GM11168 (cell line): Measurements from ENCODE around the gene METAP1D.
"Not testable (repeated sequence)": the region's sequence is repeated elsewhere in the genome, so short reads cannot be mapped to it uniquely, and the experiment has no call there.

ENCODE experiments used
- in situ Hi-C: fragments of 300-500 bp; cut with MboI; formaldehyde crosslinking; loops from one replicate; pipeline ENCODE4 v1.12.0; 2022; ENCODE audit warnings: low sequenced_read_pairs; ENCODE audit not compliant: unreplicated experiment

Gene METAP1D

GRCh38 chr2:172047566-172048507 is 48.1 kb downstream of the METAP1D start:
- in situ Hi-C loops = no loop called here

- in situ Hi-C loops = no loop called here
These were observed 49.1 kb downstream of the METAP1D start for GRCh38 chr2:172048508-172049503.

- in situ Hi-C loops = no loop called here
These were observed 49.9 kb downstream of the METAP1D start for GRCh38 chr2:172049567-172050120.

- in situ Hi-C loops = no loop called here
These were observed 50.8 kb downstream of the METAP1D start for GRCh38 chr2:172050479-172051125.

GRCh38 chr2:172052000-172052983 is 52.5 kb downstream of the METAP1D start:
- in situ Hi-C loops = no loop called here

- in situ Hi-C loops = no loop called here
These were observed 53.7 kb downstream of the METAP1D start for GRCh38 chr2:172053486-172053885.

- in situ Hi-C loops = no loop called here
These were observed 56.5 kb downstream of the METAP1D start for GRCh38 chr2:172056293-172056692.

GRCh38 chr2:172058660-172059059 is 58.9 kb downstream of the METAP1D start:
- in situ Hi-C loops = no loop called here

- in situ Hi-C loops = not testable (repeated sequence)
These were observed 60.4 kb downstream of the METAP1D start for GRCh38 chr2:172060118-172060517.

GRCh38 chr2:172062402-172063004 is 62.8 kb downstream of the METAP1D start:
- in situ Hi-C loops = no loop called here

- in situ Hi-C loops = no loop called here
These were observed 63.7 kb downstream of the METAP1D start for GRCh38 chr2:172063446-172063845.

- in situ Hi-C loops = no loop called here
These were observed 65.4 kb downstream of the METAP1D start for GRCh38 chr2:172065111-172065510.

- in situ Hi-C loops = no loop called here
These were observed 66.7 kb downstream of the METAP1D start for GRCh38 chr2:172066394-172066886.

GRCh38 chr2:172067905-172068304 is 68.2 kb downstream of the METAP1D start:
- in situ Hi-C loops = not testable (repeated sequence)

GRCh38 chr2:172070936-172071335 is 71.2 kb downstream of the METAP1D start:
- in situ Hi-C loops = no loop called here

- in situ Hi-C loops = no loop called here
These were observed 72.5 kb downstream of the METAP1D start for GRCh38 chr2:172072303-172072702.

GRCh38 chr2:172072706-172073105 is 73.0 kb downstream of the METAP1D start:
- in situ Hi-C loops = no loop called here

- in situ Hi-C loops = no loop called here
These were observed 73.8 kb downstream of the METAP1D start for GRCh38 chr2:172073518-172073917.
